ENCODE measurements around the gene SFTA2.

The SFTA2 gene

GRCh38 chr6:30960907-30961673 is 29.1 kb upstream of the SFTA2 start:
- H3K36me3 ChIP-seq (ENCODE audit: control insufficient read depth, insufficient read depth, low read length), result no peaks in the 10 kb centered on the region
- no peak overlapping the region for H3K27ac ChIP-seq (ENCODE audit: low read depth, low read length)
- H3K27me3 ChIP-seq (ENCODE audit: control insufficient read depth, insufficient read depth, low read length), result peaks cover 11% of the 10 kb centered on the region
- H3K4me1 ChIP-seq (ENCODE audit: control insufficient read depth, insufficient read depth, low read length), result no peaks in the 10 kb centered on the region
- no peak overlapping the region for H3K9ac ChIP-seq (ENCODE audit: low read length)
- H3K4me3 ChIP-seq (ENCODE audit: low read length), result no peak overlapping the region

DNA sequence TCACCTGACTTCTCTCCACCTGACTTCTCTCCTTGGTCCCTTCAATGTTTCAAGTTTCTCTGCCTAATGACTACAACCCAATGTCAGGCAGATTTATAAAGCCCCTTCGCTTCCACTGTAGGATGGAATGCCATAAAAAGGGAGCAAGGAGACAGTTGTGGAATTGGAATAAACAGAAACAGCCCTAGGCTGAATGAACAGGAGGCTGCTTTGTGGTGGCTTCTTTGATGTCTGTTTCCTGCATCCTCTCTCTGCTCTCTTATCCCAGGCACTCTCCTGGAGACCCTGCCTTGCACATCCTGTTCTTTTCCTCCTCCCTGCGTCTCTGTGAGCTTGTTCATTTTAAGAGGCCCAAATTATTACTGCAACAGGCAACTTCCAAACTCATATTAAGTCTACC is 25.7 kb upstream of the SFTA2 start:
- no peak overlapping the region for H3K4me3 ChIP-seq (ENCODE audit: low read length)
- H3K9ac ChIP-seq (ENCODE audit: low read length), result no peak overlapping the region
- peaks cover 9% of the 10 kb centered on the region for H3K27me3 ChIP-seq (ENCODE audit: control insufficient read depth, insufficient read depth, low read length)
- no peaks in the 10 kb centered on the region for H3K36me3 ChIP-seq (ENCODE audit: control insufficient read depth, insufficient read depth, low read length)
- no peak overlapping the region for H3K27ac ChIP-seq (ENCODE audit: low read depth, low read length)
- peaks cover 4% of the 10 kb centered on the region for H3K4me1 ChIP-seq (ENCODE audit: control insufficient read depth, insufficient read depth, low read length)

GRCh38 chr6:30955367-30956042 is 23.5 kb upstream of the SFTA2 start:
- Histone ChIP-seq H3K4me3 (ENCODE audit: low read length) (peak overlapping the region; percentile 60), H3K27ac (ENCODE audit: low read depth, low read length) (no peak overlapping the region), H3K36me3 (ENCODE audit: control insufficient read depth, insufficient read depth, low read length) (no peaks in the 10 kb centered on the region), H3K9ac (ENCODE audit: low read length) (no peak overlapping the region), H3K27me3 (ENCODE audit: control insufficient read depth, insufficient read depth, low read length) (peaks cover 12% of the 10 kb centered on the region), H3K4me1 (ENCODE audit: control insufficient read depth, insufficient read depth, low read length) (peaks cover 4% of the 10 kb centered on the region)

DNA sequence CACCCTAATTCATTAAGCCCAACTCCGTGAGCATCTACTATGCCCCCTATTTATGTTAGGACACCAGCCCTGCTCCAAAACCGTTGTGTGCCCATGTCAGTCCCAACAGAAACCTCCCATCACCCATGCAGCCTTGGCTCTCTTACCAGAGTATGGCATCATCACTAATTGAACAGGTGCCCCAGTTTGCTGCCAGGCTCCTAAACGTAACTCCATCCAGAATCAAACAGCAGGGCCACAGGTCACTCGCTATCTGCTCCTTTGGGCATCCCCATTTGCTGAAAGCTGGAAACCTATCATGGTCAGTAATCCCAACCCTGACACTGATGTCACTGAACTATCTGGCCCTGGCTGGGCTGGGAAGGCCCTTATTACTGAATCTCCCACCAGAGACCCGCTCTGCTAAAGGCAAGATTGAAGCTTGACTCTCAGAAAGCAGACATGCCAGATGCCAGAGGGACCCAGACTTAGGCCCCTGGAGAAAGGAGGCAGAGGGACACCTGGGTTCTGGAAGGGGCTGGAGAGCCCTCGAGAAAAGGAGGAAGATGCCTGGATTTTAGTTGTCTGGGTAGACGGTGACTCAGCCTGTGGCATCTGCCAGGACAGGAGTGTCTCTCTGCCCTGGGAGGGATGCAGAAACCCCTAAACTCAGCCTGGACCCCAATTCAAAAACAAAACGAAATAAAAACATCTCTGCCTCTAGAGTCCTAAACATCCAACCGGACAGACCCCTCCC is 22.8 kb upstream of the SFTA2 start:
- Histone ChIP-seq H3K27me3 (ENCODE audit: control insufficient read depth, insufficient read depth, low read length) (peaks cover 12% of the 10 kb centered on the region), H3K9ac (ENCODE audit: low read length) (no peak overlapping the region), H3K4me3 (ENCODE audit: low read length) (peak overlapping the region; percentile 60), H3K36me3 (ENCODE audit: control insufficient read depth, insufficient read depth, low read length) (no peaks in the 10 kb centered on the region), H3K27ac (ENCODE audit: low read depth, low read length) (no peak overlapping the region), H3K4me1 (ENCODE audit: control insufficient read depth, insufficient read depth, low read length) (peaks cover 4% of the 10 kb centered on the region)

GRCh38 chr6:30951907-30952469 is 20.0 kb upstream of the SFTA2 start:
- peaks cover 10% of the 10 kb centered on the region for H3K27me3 ChIP-seq (ENCODE audit: control insufficient read depth, insufficient read depth, low read length)

DNA sequence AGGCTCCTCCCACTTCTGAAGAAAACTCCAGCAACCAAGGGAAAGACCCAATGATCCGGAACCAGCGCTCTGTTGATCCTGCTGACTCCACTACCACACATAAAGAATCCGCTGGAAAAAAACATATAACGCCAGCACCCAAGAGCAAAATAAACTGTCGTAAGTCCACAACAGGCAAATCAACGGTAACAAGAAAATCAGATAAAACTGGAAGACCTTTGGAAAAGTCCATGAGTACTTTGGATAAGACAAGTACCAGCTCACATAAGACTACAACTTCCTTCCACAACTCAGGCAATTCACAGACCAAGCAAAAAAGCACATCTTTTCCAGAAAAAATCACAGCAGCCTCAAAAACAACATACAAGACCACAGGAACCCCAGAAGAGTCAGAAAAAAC is 16.8 kb upstream of the SFTA2 start:
- no peaks in the 10 kb centered on the region for H3K4me1 ChIP-seq (ENCODE audit: control insufficient read depth, insufficient read depth, low read length)
- H3K4me3 ChIP-seq (ENCODE audit: low read length), result no peak overlapping the region
- peaks cover 2% of the 10 kb centered on the region for H3K27me3 ChIP-seq (ENCODE audit: control insufficient read depth, insufficient read depth, low read length)
- no peak overlapping the region for H3K27ac ChIP-seq (ENCODE audit: low read depth, low read length)
- no peak overlapping the region for H3K9ac ChIP-seq (ENCODE audit: low read length)
- no peaks in the 10 kb centered on the region for H3K36me3 ChIP-seq (ENCODE audit: control insufficient read depth, insufficient read depth, low read length)

More at GRCh38 chr6:30951907-30952469, 20.0 kb upstream of the SFTA2 start:
- peaks cover 4% of the 10 kb centered on the region for H3K4me1 ChIP-seq (ENCODE audit: control insufficient read depth, insufficient read depth, low read length)
- no peak overlapping the region for H3K27ac ChIP-seq (ENCODE audit: low read depth, low read length)
- H3K9ac ChIP-seq (ENCODE audit: low read length), result no peak overlapping the region
- no peaks in the 10 kb centered on the region for H3K36me3 ChIP-seq (ENCODE audit: control insufficient read depth, insufficient read depth, low read length)
- no peak overlapping the region for H3K4me3 ChIP-seq (ENCODE audit: low read length)

DNA sequence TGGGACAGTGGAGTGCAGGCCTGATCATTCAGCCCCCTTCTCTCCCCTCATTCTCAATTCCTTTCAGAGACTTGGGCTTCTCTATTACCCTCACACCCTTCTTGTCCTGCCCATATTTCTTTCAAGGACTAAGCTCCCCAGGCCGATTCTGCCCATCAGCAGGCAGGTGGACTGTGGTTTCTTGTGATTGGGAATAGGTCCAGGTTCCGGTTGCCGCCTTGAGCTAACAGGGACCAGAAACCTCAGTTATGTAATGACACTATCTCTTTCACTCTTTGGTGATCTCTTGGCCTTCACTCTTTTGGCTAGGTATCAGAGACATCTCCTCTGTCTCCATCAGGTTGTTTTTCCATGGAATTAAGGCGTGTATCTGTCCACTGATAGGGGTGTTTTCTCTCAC is 15.3 kb upstream of the SFTA2 start:
- Histone ChIP-seq H3K27ac (ENCODE audit: low read depth, low read length) (no peak overlapping the region), H3K36me3 (ENCODE audit: control insufficient read depth, insufficient read depth, low read length) (no peaks in the 10 kb centered on the region)

GRCh38 chr6:30945281-30945680 is 13.3 kb upstream of the SFTA2 start:
- Histone ChIP-seq H3K9ac (ENCODE audit: low read length) (no peak overlapping the region), H3K4me3 (ENCODE audit: low read length) (no peak overlapping the region), H3K36me3 (ENCODE audit: control insufficient read depth, insufficient read depth, low read length) (no peaks in the 10 kb centered on the region), H3K27ac (ENCODE audit: low read depth, low read length) (no peak overlapping the region), H3K4me1 (ENCODE audit: control insufficient read depth, insufficient read depth, low read length) (no peaks in the 10 kb centered on the region), H3K27me3 (ENCODE audit: control insufficient read depth, insufficient read depth, low read length) (peaks cover 5% of the 10 kb centered on the region)

More for the DNA sequence above, 15.3 kb upstream of the SFTA2 start:
- Histone ChIP-seq H3K27me3 (ENCODE audit: control insufficient read depth, insufficient read depth, low read length) (peaks cover 5% of the 10 kb centered on the region), H3K9ac (ENCODE audit: low read length) (no peak overlapping the region), H3K4me3 (ENCODE audit: low read length) (no peak overlapping the region), H3K4me1 (ENCODE audit: control insufficient read depth, insufficient read depth, low read length) (no peaks in the 10 kb centered on the region)

GRCh38 chr6:30944051-30944450 is 12.1 kb upstream of the SFTA2 start:
- H3K27ac ChIP-seq (ENCODE audit: low read depth, low read length), result no peak overlapping the region
- H3K27me3 ChIP-seq (ENCODE audit: control insufficient read depth, insufficient read depth, low read length), result peaks cover 5% of the 10 kb centered on the region
- H3K4me1 ChIP-seq (ENCODE audit: control insufficient read depth, insufficient read depth, low read length), result no peaks in the 10 kb centered on the region
- no peak overlapping the region for H3K4me3 ChIP-seq (ENCODE audit: low read length)
- H3K9ac ChIP-seq (ENCODE audit: low read length), result no peak overlapping the region
- H3K36me3 ChIP-seq (ENCODE audit: control insufficient read depth, insufficient read depth, low read length), result no peaks in the 10 kb centered on the region

GRCh38 chr6:30942338-30943060 is 10.5 kb upstream of the SFTA2 start:
- Histone ChIP-seq H3K9ac (ENCODE audit: low read length) (no peak overlapping the region), H3K27me3 (ENCODE audit: control insufficient read depth, insufficient read depth, low read length) (peaks cover 5% of the 10 kb centered on the region), H3K36me3 (ENCODE audit: control insufficient read depth, insufficient read depth, low read length) (no peaks in the 10 kb centered on the region), H3K27ac (ENCODE audit: low read depth, low read length) (no peak overlapping the region), H3K4me3 (ENCODE audit: low read length) (no peak overlapping the region), H3K4me1 (ENCODE audit: control insufficient read depth, insufficient read depth, low read length) (no peaks in the 10 kb centered on the region)

GRCh38 chr6:30940361-30940986 is 8.5 kb upstream of the SFTA2 start, which contains the start of gene MUCL3:
MUCL3 (plus strand) TSS chr6:30940973; CDS start chr6:30941000, 27 bp downstream.
- H3K36me3 ChIP-seq (ENCODE audit: control insufficient read depth, insufficient read depth, low read length), result no peaks in the 10 kb centered on the region
- peaks cover 5% of the 10 kb centered on the region for H3K27me3 ChIP-seq (ENCODE audit: control insufficient read depth, insufficient read depth, low read length)
- H3K27ac ChIP-seq (ENCODE audit: low read depth, low read length), result no peak within 1 kb of the TSS
- H3K9ac ChIP-seq (ENCODE audit: low read length), result no peak within 1 kb of the TSS
- H3K4me3 ChIP-seq (ENCODE audit: low read length), result no peak within 1 kb of the TSS
- no peaks in the 10 kb centered on the region for H3K4me1 ChIP-seq (ENCODE audit: control insufficient read depth, insufficient read depth, low read length)
